PC-3 (cell line): ENCODE data around the gene DPEP1. TPM values are rescaled to one million over a fixed set of nuclear protein-coding genes. Genes with fewer than 3 reads are reported as not detected.
"Not testable (repeated sequence)": the region's sequence is repeated elsewhere in the genome, so short reads cannot be mapped to it uniquely, and the experiment has no call there.

Experiments used
- ATAC-seq: fragments of 200-7000 bp; cut with Tn5 transposase; 2 replicates; pipeline ENCODE4 v1.9.1; 2020; ENCODE audit warnings: mild to moderate bottlenecking, moderate library complexity
- BruUV-seq: library from RNA; stranded (reverse); fragments of 400-500 nt; replicated peaks from 2 replicates; lab custom pipeline; 2021; lab: Mats Ljungman, UMichigan
- CTCF ChIA-PET: fragments of 300-600 bp; sonication (Branson Sonifier 250); formaldehyde crosslinking; loops from one replicate; lab custom pipeline; 2022; ENCODE audit warnings: antibody characterized with exemption; lab: Charles Lee
- POLR2A ChIA-PET: fragments of 300-600 bp; sonication (Branson Sonifier 250); formaldehyde crosslinking; loops from one replicate; lab custom pipeline; 2022; ENCODE audit warnings: antibody characterized with exemption; ENCODE audit not compliant: unreplicated experiment; lab: Charles Lee
- DNase-seq: peaks from one replicate; pipeline ENCODE4 v3.0.0-alpha.2; 2015
- H2AFZ ChIP-seq: fragments of 300-600 bp; sonication (generic); 2 replicates; pipeline ENCODE4 v1.6.0; 2016; ENCODE audit warnings: antibody characterized with exemption, low read length
- H3F3A ChIP-seq: fragments of 300-600 bp; sonication (generic); one replicate; pipeline ENCODE4 v1.6.0; 2017; ENCODE audit warnings: antibody characterized with exemption, low read length, control low read depth, mild to moderate bottlenecking; ENCODE audit not compliant: unreplicated experiment
- H3K27ac ChIP-seq: fragments of 300-600 bp; sonication (generic); 2 replicates; pipeline ENCODE4 v1.5.1; 2016; ENCODE audit warnings: mild to moderate bottlenecking, low read length
- H3K27me3 ChIP-seq: fragments of 300-600 bp; sonication (generic); 2 replicates; pipeline ENCODE4 v1.6.1; 2016; ENCODE audit warnings: low read length, mixed read lengths
- H3K36me3 ChIP-seq: fragments of 300-600 bp; sonication (generic); 2 replicates; pipeline ENCODE4 v1.6.1; 2016; ENCODE audit warnings: low read depth, mixed run types, low read length, mixed read lengths
- H3K4me1 ChIP-seq: fragments of 300-600 bp; sonication (generic); 2 replicates; pipeline ENCODE4 v1.5.1; 2016; ENCODE audit warnings: low read length; ENCODE audit not compliant: insufficient read depth
- H3K4me2 ChIP-seq: fragments of 300-600 bp; sonication (generic); 2 replicates; pipeline ENCODE4 v1.6.0; 2016; ENCODE audit warnings: low read length
- H3K4me3 ChIP-seq: fragments of 300-600 bp; sonication (generic); 2 replicates; pipeline ENCODE4 v1.5.1; 2016; ENCODE audit warnings: mild to moderate bottlenecking, low read length, mixed read lengths
- H3K79me2 ChIP-seq: fragments of 300-600 bp; sonication (generic); 2 replicates; pipeline ENCODE4 v1.6.1; 2017; ENCODE audit warnings: low read length, mixed read lengths
- H3K9ac ChIP-seq: fragments of 300-600 bp; sonication (generic); 2 replicates; pipeline ENCODE4 v1.6.0; 2016; ENCODE audit warnings: mild to moderate bottlenecking, low read length
- H3K9me2 ChIP-seq: fragments of 300-600 bp; sonication (generic); replicated peaks from 2 replicates; pipeline ENCODE4 v1.6.1; 2016; ENCODE audit warnings: mixed run types, low read length, mixed read lengths
- H3K9me3 ChIP-seq: fragments of 300-600 bp; sonication (generic); 2 replicates; pipeline ENCODE4 v1.6.1; 2016; ENCODE audit warnings: low read length, mixed read lengths
- H4K20me1 ChIP-seq: fragments of 300-600 bp; sonication (generic); 2 replicates; pipeline ENCODE4 v1.6.1; 2016; ENCODE audit warnings: low read length, mixed read lengths
- EZH2 ChIP-seq: fragments of 300-600 bp; sonication (generic); IDR thresholded peaks from one replicate; pipeline ENCODE4 v1.6.1; 2017; ENCODE audit warnings: antibody characterized with exemption, mild to moderate bottlenecking, low read length; ENCODE audit not compliant: unreplicated experiment
- EZH2phosphoT487 ChIP-seq: fragments of 300-600 bp; sonication (generic); IDR thresholded peaks from 2 replicates; pipeline ENCODE4 v1.6.1; 2018; ENCODE audit warnings: mild to moderate bottlenecking, antibody characterized with exemption, low read length, borderline replicate concordance
- intact Hi-C: fragments of 100-400 bp; cut with micrococcal nuclease; formaldehyde crosslinking; loops from 2 replicates; pipeline ENCODE4 v1.9.0; 2023
- total RNA-seq: library from RNA; depleted of rRNA; stranded (reverse); fragments of >200 nt; gene quantifications from 2 replicates; pipeline ENCODE4 v1.2.3, GENCODE V29; 2014
- TF ChIP-seq, protein P1 (sequence below): fragments of 300-600 bp; sonication (generic); conservative IDR thresholded peaks from 2 replicates; pipeline ENCODE4 v1.5.1; 2017; ENCODE audit warnings: antibody characterized with exemption, low read depth, mild to moderate bottlenecking, low read length

Gene DPEP1
- total RNA-seq, 1 experiment from 2014 or later = not detected

DNA sequence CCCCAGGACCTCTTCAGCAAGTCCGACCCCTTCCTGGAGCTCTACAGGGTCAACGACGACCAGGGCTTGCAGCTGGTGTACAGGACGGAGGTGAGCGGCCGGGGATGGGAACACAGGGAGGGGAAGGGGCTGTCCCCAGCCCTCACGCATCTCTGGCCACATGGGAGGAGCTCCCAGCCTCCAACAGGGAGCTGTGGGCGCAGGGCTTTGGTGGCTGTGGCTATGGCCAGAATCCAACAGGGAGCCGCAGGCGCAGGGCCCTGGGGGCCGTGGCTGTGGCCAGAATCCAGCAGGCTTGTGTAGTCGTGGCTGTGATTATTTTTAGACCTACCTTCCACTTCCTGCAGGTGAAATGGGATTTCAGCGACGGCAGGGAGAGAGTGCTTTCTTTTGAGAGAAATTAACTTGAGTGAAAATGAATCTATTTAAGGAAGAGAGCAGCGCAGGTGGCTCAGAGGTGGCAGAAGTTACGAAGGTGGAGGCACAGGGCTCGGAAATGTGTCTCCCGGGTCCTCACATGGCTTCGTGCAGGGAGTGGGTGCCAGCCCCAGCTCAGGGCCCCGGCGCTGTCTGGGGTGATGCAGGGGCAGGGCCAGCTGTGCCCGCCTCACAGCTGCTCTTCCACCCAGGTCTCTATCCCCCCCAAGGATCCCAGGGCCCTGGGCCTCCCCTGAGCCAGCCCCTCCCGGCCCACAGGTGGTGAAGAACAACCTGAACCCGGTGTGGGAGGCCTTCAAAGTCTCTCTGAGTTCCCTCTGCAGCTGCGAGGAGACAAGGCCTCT is 28.5 kb upstream of the DPEP1 start:
- ATAC-seq = no peak
- peaks cover 6% of the 10 kb centered on the region for H3F3A ChIP-seq
- H3K36me3 ChIP-seq = peaks cover 7% of the 10 kb centered on the region
- POLR2A ChIA-PET = no interaction called here
- H3K27me3 ChIP-seq = no peaks in the 10 kb centered on the region
- intact Hi-C loops = no loop called here
- DNase-seq = no peak
- H3K9me3 ChIP-seq = no peaks in the 10 kb centered on the region
- peaks cover 19% of the 10 kb centered on the region for H3K4me1 ChIP-seq
- H3K9me2 ChIP-seq = no peaks in the 10 kb centered on the region
- CTCF ChIA-PET = no interaction called here
- no peaks in the 10 kb centered on the region for H4K20me1 ChIP-seq
- BruUV-seq = no TSS peak
- H3K79me2 ChIP-seq = no peaks in the 10 kb centered on the region
- no peak overlapping the region for H2AFZ ChIP-seq
- no peak overlapping the region for H3K27ac ChIP-seq
- no peak overlapping the region for H3K9ac ChIP-seq
- H3K4me2 ChIP-seq = no peak overlapping the region
- H3K4me3 ChIP-seq = no peak overlapping the region
- no peak for TF ChIP-seq EZH2
- TF ChIP-seq, protein P1, sequence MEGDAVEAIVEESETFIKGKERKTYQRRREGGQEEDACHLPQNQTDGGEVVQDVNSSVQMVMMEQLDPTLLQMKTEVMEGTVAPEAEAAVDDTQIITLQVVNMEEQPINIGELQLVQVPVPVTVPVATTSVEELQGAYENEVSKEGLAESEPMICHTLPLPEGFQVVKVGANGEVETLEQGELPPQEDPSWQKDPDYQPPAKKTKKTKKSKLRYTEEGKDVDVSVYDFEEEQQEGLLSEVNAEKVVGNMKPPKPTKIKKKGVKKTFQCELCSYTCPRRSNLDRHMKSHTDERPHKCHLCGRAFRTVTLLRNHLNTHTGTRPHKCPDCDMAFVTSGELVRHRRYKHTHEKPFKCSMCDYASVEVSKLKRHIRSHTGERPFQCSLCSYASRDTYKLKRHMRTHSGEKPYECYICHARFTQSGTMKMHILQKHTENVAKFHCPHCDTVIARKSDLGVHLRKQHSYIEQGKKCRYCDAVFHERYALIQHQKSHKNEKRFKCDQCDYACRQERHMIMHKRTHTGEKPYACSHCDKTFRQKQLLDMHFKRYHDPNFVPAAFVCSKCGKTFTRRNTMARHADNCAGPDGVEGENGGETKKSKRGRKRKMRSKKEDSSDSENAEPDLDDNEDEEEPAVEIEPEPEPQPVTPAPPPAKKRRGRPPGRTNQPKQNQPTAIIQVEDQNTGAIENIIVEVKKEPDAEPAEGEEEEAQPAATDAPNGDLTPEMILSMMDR = no peak
- no peak for TF ChIP-seq EZH2phosphoT487

DNA sequence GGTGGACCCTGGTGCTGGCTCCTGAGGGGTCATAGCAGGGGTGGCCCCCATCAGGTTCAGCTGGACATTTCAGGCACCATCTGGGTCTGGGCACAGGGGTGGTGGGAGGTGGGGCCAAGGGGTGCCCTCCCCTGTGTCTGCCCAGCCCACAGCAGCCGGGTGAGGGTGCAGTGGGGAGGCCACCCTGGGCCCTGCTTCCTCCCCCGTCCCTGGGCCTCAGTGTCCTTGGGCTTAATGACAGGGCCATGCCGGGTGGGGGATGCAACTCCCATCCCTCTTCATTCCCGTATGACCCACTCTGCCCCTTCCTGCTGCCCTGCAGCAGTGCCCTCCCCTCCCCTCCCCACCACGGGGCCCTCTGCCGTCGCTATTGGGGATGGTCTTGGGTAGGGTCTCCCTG is 27.2 kb upstream of the DPEP1 start:
- Histone ChIP-seq H3K9me3 (no peaks in the 10 kb centered on the region), H3K27me3 (no peaks in the 10 kb centered on the region), H3K4me1 (peaks cover 15% of the 10 kb centered on the region), H3K9me2 (no peaks in the 10 kb centered on the region), H3K9ac (no peak overlapping the region), H3F3A (no peaks in the 10 kb centered on the region), H3K4me2 (no peak overlapping the region), H3K36me3 (peaks cover 5% of the 10 kb centered on the region), H2AFZ (no peak overlapping the region), H4K20me1 (no peaks in the 10 kb centered on the region), H3K27ac (no peak overlapping the region), H3K4me3 (no peak overlapping the region), H3K79me2 (no peaks in the 10 kb centered on the region)
- no peak for ATAC-seq
- ChIA-PET CTCF (no interaction called here), POLR2A (no interaction called here)
- no peak for TF ChIP-seq EZH2phosphoT487
- no peak for TF ChIP-seq EZH2
- TF ChIP-seq, protein P1 = no peak
- no TSS peak for BruUV-seq
- DNase-seq = no peak
- intact Hi-C loops = no loop called here

DNA sequence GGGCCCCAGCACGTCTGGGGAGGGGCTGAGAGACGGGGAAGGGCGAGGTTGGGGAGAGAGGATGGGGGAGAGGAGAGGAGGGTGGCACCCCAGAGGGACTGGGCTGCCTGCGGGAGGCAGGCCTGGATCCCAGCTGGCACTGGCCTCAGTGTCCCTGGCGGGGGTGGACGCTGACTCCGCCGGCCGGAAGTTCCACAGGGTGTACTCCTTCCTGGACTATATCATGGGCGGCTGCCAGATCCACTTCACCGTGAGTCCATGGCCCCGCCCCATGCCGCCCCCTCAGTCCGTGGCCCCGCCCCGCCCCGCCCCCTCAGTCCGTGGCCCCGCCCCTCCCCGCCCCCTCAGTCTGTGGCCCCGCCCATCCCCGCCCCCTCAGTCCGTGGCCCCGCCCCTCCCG is 26.6 kb upstream of the DPEP1 start:
- TF ChIP-seq, protein P1 = no peak
- DNase-seq (no peak), ATAC-seq (no peak)
- peaks cover 5% of the 10 kb centered on the region for H3K36me3 ChIP-seq
- no peaks in the 10 kb centered on the region for H4K20me1 ChIP-seq
- no TSS peak for BruUV-seq
- no peak overlapping the region for H3K27ac ChIP-seq
- H3K79me2 ChIP-seq = no peaks in the 10 kb centered on the region
- ChIA-PET POLR2A (no interaction called here), CTCF (no interaction called here)
- H3K9ac ChIP-seq = no peak overlapping the region
- H3K27me3 ChIP-seq = no peaks in the 10 kb centered on the region
- H3K9me2 ChIP-seq = no peaks in the 10 kb centered on the region
- no peak overlapping the region for H3K4me3 ChIP-seq
- no peaks in the 10 kb centered on the region for H3F3A ChIP-seq
- H2AFZ ChIP-seq = no peak overlapping the region
- intact Hi-C loops = no loop called here
- H3K4me1 ChIP-seq = peaks cover 9% of the 10 kb centered on the region
- H3K4me2 ChIP-seq = no peak overlapping the region
- no peaks in the 10 kb centered on the region for H3K9me3 ChIP-seq

DNA sequence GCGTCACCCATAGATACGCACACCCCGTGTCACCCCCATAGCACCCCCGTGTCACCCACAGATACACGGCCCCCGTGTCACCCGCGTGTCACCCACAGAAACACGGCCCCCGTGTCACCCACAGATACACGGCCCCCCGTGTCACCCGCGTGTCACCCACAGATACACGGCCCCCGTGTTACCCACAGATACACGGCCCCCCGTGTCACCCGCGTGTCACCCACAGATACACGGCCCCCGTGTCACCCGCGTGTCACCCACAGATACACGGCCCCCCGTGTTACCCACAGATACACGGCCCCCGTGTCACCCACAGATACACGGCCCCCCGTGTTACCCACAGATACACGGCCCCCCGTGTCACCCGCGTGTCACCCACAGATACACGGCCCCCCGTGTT is 25.8 kb upstream of the DPEP1 start:
- ATAC-seq, intact Hi-C loops, H3K4me2 ChIP-seq, H3K9me2 ChIP-seq, H4K20me1 ChIP-seq, H3K9ac ChIP-seq, H3K27me3 ChIP-seq, H2AFZ ChIP-seq, DNase-seq, H3K4me3 ChIP-seq, POLR2A ChIA-PET, H3K79me2 ChIP-seq, BruUV-seq, H3K27ac ChIP-seq, H3K36me3 ChIP-seq, H3K4me1 ChIP-seq, H3F3A ChIP-seq, CTCF ChIA-PET, H3K9me3 ChIP-seq: not testable (repeated sequence)
